SK-MEL-5 (cell line): ENCODE data around the gene WASL. TPM values are rescaled to one million over a fixed set of nuclear protein-coding genes. Genes with fewer than 3 reads are reported as not detected.
A peak's percentile ranks its signal among the peaks of the same experiment; 100 is the strongest.

Experiments
- DNase-seq: peaks from one replicate; pipeline ENCODE4 v3.0.0-alpha.2; 2016; ENCODE audit warnings: low read depth, low spot score
- in situ Hi-C: cut with HindIII; loops from 2 replicates; pipeline ENCODE4 v1.10.0; 2016; ENCODE audit warnings: low sequenced_read_pairs, high pct_unique_total_duplicates, low pct_unique_long_range_greater_than_20kb
- total RNA-seq: library from RNA; depleted of rRNA; stranded (reverse); fragments of >200 nt; shearing (Covaris generic); gene quantifications from 2 replicates; pipeline ENCODE4 v1.2.3, GENCODE V29; 2014

Gene WASL
- total RNA-seq, 1 experiment from 2014 or later = 32.1 TPM

GRCh38 chr7:123717689-123718088, 31.1 kb downstream of the WASL start:
- in situ Hi-C loops = no loop called here
- no peak for DNase-seq

- in situ Hi-C loops = no loop called here
- DNase-seq = no peak
Observed at GRCh38 chr7:123716877-123717276, 31.9 kb downstream of the WASL start.

- no peak for DNase-seq
- in situ Hi-C loops = no loop called here
Observed at GRCh38 chr7:123715799-123716198, 33.0 kb downstream of the WASL start.

- DNase-seq = no peak
- in situ Hi-C loops = no loop called here
Observed at GRCh38 chr7:123715198-123715597, 33.6 kb downstream of the WASL start.

GRCh38 chr7:123714296-123715080, 34.3 kb downstream of the WASL start:
- in situ Hi-C loops = no loop called here
- DNase-seq = no peak

- in situ Hi-C loops = no loop called here
- no peak for DNase-seq
Observed at GRCh38 chr7:123712619-123713018, 36.2 kb downstream of the WASL start.

- in situ Hi-C loops = no loop called here
- DNase-seq = no peak
Observed at GRCh38 chr7:123711832-123712293, 36.9 kb downstream of the WASL start.

- no peak for DNase-seq
- in situ Hi-C loops = no loop called here
Observed at GRCh38 chr7:123710683-123711082, 38.1 kb downstream of the WASL start.

- in situ Hi-C loops = no loop called here
- DNase-seq = no peak
Observed at GRCh38 chr7:123709525-123709924, 39.3 kb downstream of the WASL start.

GRCh38 chr7:123705211-123705901, 43.4 kb downstream of the WASL start:
- DNase-seq = no peak
- in situ Hi-C loops = no loop called here

- in situ Hi-C loops = no loop called here
Observed at GRCh38 chr7:123695944-123696677, 52.7 kb downstream of the WASL start.

GRCh38 chr7:123692471-123692877, 56.3 kb downstream of the WASL start:
- no peak for DNase-seq
- in situ Hi-C loops = no loop called here

More at GRCh38 chr7:123695944-123696677, 52.7 kb downstream of the WASL start:
- no peak for DNase-seq

GRCh38 chr7:123690550-123690949, 58.3 kb downstream of the WASL start:
- DNase-seq = no peak
- in situ Hi-C loops = no loop called here

GRCh38 chr7:123689250-123689649, 59.6 kb downstream of the WASL start:
- no peak for DNase-seq
- in situ Hi-C loops = no loop called here

- in situ Hi-C loops = no loop called here
- DNase-seq = no peak
Observed at GRCh38 chr7:123687727-123688126, 61.1 kb downstream of the WASL start.

- no peak for DNase-seq
- in situ Hi-C loops = no loop called here
Observed at GRCh38 chr7:123687161-123687560, 61.6 kb downstream of the WASL start.

GRCh38 chr7:123682690-123683089, 66.1 kb downstream of the WASL start:
- in situ Hi-C loops = no loop called here
- DNase-seq = peak; percentile 82

GRCh38 chr7:123681561-123681960, 67.2 kb downstream of the WASL start:
- in situ Hi-C loops = no loop called here
- no peak for DNase-seq
